ENCODE data around the gene MTHFD1L. TPM values are rescaled to one million over a fixed set of nuclear protein-coding genes. Genes with fewer than 3 reads are reported as not detected.

The MTHFD1L gene
- total and polyA plus RNA-seq, 9 of the 15 experiments (the other 6 are each of a cell fraction or from before 2014, with no cell fraction given), result 20.9 to 128 (median 61.0) TPM

DNA sequence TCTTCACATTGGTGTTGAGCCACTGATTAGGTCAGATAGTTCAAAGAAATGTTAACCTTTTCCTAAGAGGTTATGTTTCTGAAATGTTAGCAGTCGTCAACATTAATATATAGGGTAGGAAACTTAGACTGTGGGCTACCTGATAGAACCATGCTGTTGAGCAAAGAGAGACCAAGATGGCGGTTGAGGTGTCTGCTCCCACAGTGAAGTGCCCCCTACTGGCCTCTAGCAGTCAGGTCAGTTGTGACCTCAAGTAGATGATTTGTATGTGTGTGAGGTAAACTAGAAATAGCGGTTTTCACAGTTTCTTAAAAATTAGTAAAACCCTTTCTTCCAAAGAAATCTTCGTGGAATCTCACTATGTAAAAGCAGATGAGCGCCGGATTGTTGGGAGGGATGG, 40.3 kb downstream of the MTHFD1L start (continued):
- TF ChIP-seq, protein P1, sequence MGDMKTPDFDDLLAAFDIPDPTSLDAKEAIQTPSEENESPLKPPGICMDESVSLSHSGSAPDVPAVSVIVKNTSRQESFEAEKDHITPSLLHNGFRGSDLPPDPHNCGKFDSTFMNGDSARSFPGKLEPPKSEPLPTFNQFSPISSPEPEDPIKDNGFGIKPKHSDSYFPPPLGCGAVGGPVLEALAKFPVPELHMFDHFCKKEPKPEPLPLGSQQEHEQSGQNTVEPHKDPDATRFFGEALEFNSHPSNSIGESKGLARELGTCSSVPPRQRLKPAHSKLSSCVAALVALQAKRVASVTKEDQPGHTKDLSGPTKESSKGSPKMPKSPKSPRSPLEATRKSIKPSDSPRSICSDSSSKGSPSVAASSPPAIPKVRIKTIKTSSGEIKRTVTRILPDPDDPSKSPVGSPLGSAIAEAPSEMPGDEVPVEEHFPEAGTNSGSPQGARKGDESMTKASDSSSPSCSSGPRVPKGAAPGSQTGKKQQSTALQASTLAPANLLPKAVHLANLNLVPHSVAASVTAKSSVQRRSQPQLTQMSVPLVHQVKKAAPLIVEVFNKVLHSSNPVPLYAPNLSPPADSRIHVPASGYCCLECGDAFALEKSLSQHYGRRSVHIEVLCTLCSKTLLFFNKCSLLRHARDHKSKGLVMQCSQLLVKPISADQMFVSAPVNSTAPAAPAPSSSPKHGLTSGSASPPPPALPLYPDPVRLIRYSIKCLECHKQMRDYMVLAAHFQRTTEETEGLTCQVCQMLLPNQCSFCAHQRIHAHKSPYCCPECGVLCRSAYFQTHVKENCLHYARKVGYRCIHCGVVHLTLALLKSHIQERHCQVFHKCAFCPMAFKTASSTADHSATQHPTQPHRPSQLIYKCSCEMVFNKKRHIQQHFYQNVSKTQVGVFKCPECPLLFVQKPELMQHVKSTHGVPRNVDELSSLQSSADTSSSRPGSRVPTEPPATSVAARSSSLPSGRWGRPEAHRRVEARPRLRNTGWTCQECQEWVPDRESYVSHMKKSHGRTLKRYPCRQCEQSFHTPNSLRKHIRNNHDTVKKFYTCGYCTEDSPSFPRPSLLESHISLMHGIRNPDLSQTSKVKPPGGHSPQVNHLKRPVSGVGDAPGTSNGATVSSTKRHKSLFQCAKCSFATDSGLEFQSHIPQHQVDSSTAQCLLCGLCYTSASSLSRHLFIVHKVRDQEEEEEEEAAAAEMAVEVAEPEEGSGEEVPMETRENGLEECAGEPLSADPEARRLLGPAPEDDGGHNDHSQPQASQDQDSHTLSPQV (IDR thresholded peaks at IDR 0.05), result peak; percentile 76; the same call in 1 of the 2 replicates
- no peak for TF ChIP-seq EP300 (IDR thresholded peaks at IDR 0.05; ENCODE audit: low read length)
- TF ChIP-seq, protein P2, sequence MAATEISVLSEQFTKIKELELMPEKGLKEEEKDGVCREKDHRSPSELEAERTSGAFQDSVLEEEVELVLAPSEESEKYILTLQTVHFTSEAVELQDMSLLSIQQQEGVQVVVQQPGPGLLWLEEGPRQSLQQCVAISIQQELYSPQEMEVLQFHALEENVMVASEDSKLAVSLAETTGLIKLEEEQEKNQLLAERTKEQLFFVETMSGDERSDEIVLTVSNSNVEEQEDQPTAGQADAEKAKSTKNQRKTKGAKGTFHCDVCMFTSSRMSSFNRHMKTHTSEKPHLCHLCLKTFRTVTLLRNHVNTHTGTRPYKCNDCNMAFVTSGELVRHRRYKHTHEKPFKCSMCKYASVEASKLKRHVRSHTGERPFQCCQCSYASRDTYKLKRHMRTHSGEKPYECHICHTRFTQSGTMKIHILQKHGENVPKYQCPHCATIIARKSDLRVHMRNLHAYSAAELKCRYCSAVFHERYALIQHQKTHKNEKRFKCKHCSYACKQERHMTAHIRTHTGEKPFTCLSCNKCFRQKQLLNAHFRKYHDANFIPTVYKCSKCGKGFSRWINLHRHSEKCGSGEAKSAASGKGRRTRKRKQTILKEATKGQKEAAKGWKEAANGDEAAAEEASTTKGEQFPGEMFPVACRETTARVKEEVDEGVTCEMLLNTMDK (IDR thresholded peaks at IDR 0.05; ENCODE audit: borderline replicate concordance, insufficient read depth, low read depth, low read length, poor library complexity, severe bottlenecking), result peak; percentile 33
- no peak for TF ChIP-seq SREBF1 (IDR thresholded peaks at IDR 0.05; ENCODE audit: borderline replicate concordance, low read depth, low read length)

Data from K562 (cell line).